HT1080 (cell line): ENCODE measurements around the gene SLC37A1. TPM values are rescaled to one million over a fixed set of nuclear protein-coding genes. Genes with fewer than 3 reads are reported as not detected.
"Not testable (repeated sequence)": the region's sequence is repeated elsewhere in the genome, so short reads cannot be mapped to it uniquely, and the experiment has no call there.

Experiments
- DNase-seq: peaks from one replicate; pipeline ENCODE4 v3.0.0-alpha.2; 2015; ENCODE audit warnings: low read depth
- total RNA-seq: library from RNA; depleted of rRNA; stranded (reverse); fragments of >200 nt; shearing (Covaris generic); gene quantifications from 2 replicates; pipeline ENCODE4 v1.2.3, GENCODE V29; 2014

The SLC37A1 gene
- total RNA-seq, 1 experiment from 2014 or later: 5.9 TPM

- no peak for DNase-seq
Observed at GRCh38 chr21:42614396-42614795, 100.7 kb downstream of the SLC37A1 start.

GRCh38 chr21:42614811-42615351 lies 101.2 kb downstream of the SLC37A1 start:
- peak; percentile 5 for DNase-seq

- not testable (repeated sequence) for DNase-seq
Observed at GRCh38 chr21:42615377-42615776, 101.7 kb downstream of the SLC37A1 start.

GRCh38 chr21:42615924-42616323 lies 102.3 kb downstream of the SLC37A1 start:
- no peak for DNase-seq

- no peak for DNase-seq
Observed at GRCh38 chr21:42616446-42616845, 102.8 kb downstream of the SLC37A1 start.

GRCh38 chr21:42616941-42617340 lies 103.3 kb downstream of the SLC37A1 start:
- DNase-seq: no peak

GRCh38 chr21:42617486-42617885 lies 103.8 kb downstream of the SLC37A1 start:
- DNase-seq: no peak

GRCh38 chr21:42618707-42619102 lies 105.1 kb downstream of the SLC37A1 start:
- DNase-seq: no peak

- DNase-seq: no peak
Observed at GRCh38 chr21:42619166-42619565, 105.5 kb downstream of the SLC37A1 start.

- DNase-seq: no peak
Observed at GRCh38 chr21:42619841-42620240, 106.2 kb downstream of the SLC37A1 start.

- DNase-seq: no peak
Observed at GRCh38 chr21:42621166-42621818, 107.6 kb downstream of the SLC37A1 start.

- no peak for DNase-seq
Observed at GRCh38 chr21:42621819-42622177, 108.1 kb downstream of the SLC37A1 start.

- DNase-seq: no peak
Observed at GRCh38 chr21:42622284-42622683, 108.6 kb downstream of the SLC37A1 start.

GRCh38 chr21:42623694-42624093 lies 110.0 kb downstream of the SLC37A1 start:
- no peak for DNase-seq

- DNase-seq: no peak
Observed at GRCh38 chr21:42624095-42624790, 110.6 kb downstream of the SLC37A1 start.

GRCh38 chr21:42624936-42625335 lies 111.3 kb downstream of the SLC37A1 start:
- DNase-seq: no peak

- no peak for DNase-seq
Observed at GRCh38 chr21:42626171-42626570, 112.5 kb downstream of the SLC37A1 start.

- no peak for DNase-seq
Observed at GRCh38 chr21:42627527-42628289, 114.1 kb downstream of the SLC37A1 start.

GRCh38 chr21:42628466-42629061 lies 114.9 kb downstream of the SLC37A1 start:
- not testable (repeated sequence) for DNase-seq

- DNase-seq: no peak
Observed at GRCh38 chr21:42629933-42630589, 116.4 kb downstream of the SLC37A1 start.

GRCh38 chr21:42630626-42631025 lies 117.0 kb downstream of the SLC37A1 start:
- no peak for DNase-seq
